Activated T-helper 9 cell treated with anti-CD3 and anti-CD28 coated beads, Interleukin-2, amount 50 U/mL, for 16 hours (primary cell): ENCODE data around the gene GPRASP3.
A peak's percentile ranks its signal among the peaks of the same experiment; 100 is the strongest.
"Not testable (repeated sequence)": the region's sequence is repeated elsewhere in the genome, so short reads cannot be mapped to it uniquely, and the experiment has no call there.

Experiments used
- DNase-seq: peaks from one replicate; pipeline ENCODE4 v3.0.0-alpha.2; 2020; ENCODE audit warnings: low read depth

The GPRASP3 gene

DNA sequence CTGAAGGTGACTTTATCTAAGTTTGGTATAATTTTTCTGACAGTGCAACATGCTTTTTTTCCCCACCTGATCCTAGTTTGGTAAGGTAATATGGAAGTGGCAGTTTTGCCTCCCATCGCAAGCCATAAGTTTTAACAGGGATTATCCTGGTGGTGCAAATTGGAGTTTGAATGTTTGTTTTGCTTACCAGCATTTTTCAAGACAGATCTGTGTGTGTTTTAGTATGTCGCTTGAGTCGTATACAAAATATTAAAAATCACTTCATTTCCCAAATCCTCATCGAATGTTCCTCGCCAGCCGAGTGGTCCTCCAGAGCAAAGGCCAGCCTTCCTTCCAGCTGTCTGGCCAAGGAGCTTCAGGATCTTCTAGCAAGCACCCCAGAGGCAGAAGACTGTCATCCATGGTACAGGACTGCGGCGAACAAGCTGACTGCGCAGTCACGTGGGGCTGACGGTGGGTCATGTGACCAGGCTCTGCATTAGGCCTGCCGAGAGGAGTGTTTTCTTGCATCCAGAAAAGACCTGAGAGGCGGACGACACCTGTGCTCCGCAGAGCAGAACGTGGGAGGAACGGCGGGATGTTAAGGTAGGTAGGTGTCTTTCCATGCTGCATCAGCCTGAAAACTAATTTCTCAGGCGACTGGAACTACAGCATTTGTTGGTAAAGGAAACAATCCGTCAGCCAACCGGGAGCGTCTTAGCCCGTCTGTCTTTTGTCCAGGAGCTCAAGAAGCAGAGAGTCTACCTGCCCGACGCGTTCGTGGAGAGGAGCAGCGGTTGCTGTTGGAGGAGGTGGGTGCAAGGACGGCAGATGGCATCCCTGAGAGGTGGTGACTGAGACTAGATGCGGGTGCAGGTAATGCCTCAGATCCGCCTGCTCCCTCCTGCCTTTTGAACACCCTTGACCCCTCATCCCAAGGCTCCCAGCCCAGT lies at the start of gene GPRASP3:
Gene GPRASP3 (plus strand): TSS at position 507 of the 932 bp plus-strand sequence. CDS start 28,253 bp downstream, outside the sequence.
- peak; percentile 60 for DNase-seq

DNA sequence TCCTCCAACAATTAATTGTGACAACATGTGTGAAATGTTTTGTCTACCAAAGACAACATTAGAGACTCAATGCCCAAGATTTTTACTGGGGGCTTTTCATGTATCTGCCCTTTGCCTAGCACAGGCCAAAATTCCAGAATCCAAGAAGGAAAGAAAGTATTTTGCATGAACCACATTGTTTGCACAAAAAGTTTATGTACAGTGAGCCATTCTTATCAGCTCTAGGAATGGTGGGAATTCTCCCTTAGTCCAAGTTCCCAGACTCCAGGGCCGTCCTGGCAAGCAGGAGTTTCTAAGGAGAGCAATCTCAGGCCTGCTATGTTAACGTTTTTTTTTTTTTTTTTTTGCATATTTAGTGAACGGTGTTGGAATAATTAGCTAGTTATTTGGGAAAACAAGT lies 47.7 kb upstream of the GPRASP3 start:
- DNase-seq, result no peak

DNA sequence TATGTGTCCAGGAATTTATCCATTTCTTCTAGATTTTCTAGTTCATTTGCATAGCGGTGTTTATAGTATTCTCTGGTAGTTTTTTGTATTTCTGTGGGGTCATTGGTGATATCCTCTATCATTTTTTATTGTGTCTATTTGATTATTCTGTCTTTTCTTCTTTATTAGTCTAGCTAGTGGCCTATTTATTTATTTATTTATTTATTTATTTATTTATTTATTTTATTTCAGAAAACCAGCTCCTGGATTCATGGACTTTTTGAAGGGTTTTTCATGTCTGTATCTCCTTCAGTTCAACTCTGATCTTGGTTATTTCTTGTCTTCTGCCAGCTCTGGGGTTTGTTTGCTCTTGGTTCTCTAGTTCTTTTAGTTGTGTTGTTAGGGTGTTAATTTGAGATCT lies 43.1 kb upstream of the GPRASP3 start:
- DNase-seq, result not testable (repeated sequence)

DNA sequence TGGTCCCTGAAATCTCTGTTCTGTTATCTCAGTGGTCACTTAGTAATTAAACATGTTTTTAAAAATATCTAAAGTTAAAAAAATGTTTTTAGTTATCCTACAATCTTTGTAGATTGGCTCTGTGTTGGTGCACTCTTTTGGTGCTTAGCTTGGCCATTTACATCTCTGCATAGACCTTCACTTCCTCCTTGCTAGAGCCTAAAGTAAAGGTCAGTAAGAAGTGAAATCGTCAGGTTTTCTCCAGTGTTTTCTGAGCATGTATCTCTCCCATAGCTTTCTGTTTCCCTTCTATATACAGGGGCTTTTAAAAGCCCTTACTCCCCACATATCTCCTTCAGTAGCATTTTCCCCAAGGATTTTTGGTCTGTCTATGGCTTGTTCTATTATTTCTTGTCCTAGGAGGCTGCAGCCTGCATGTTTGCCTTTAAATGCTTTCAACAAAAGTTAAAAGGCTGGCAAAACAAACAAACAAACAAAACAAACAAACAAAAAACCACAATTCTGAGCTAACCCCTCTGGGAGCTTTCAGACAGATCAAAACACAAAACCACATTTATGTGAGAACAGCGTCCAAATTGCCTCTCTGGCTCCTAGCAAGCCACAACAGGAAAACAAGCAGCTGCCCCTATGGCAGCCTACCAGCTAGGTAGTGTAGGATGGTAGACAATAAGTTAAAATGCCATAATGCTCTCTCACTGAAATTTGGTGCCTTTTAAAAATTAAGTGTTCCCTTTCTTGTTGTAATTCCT lies 35.6 kb upstream of the GPRASP3 start:
- DNase-seq, result no peak

GRCh38 chrX:102694749-102695148 lies 25.8 kb upstream of the GPRASP3 start:
- no peak for DNase-seq

GRCh38 chrX:102696306-102696705 lies 24.2 kb upstream of the GPRASP3 start:
- no peak for DNase-seq

DNA sequence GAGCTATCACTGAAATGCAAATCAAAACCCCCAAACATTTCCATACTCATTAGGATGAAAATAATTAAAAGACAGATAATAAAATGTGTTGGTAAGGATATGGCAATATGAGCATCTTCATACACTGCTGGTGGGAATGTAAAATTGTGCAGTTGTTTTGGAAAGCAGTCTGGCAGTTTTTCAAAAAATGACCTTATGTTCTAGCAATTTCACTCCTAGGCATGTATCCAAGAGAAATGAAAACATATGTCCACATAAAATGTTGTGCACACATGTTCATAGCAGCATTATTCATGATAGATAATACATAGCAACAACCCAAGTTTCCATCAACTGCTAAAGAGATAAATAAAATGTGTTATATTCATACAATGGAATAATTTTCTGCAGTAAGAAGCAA lies 23.0 kb upstream of the GPRASP3 start:
- DNase-seq, result no peak

DNA sequence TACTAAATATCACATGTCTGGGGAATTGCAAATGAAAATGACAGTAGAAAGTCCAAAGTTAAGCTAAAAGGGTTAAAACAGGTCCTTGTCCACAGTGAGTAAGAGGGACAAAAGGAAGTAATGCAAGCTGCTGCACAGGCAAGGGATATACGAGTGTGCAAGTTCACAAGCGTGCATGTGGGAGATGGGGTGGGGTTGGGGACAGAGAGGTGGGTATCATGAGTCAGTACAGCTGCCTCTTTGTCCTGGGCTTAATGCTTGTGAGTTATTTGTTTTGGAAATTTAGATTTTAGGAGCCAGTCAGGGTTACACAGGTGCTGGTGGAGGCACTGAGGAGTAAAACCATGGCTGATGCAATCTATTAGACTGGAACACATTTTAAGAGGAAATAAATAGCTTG lies 11.6 kb upstream of the GPRASP3 start:
- DNase-seq, result no peak

- no peak for DNase-seq
These were observed 8.7 kb upstream of the GPRASP3 start for GRCh38 chrX:102711872-102712215.

DNA sequence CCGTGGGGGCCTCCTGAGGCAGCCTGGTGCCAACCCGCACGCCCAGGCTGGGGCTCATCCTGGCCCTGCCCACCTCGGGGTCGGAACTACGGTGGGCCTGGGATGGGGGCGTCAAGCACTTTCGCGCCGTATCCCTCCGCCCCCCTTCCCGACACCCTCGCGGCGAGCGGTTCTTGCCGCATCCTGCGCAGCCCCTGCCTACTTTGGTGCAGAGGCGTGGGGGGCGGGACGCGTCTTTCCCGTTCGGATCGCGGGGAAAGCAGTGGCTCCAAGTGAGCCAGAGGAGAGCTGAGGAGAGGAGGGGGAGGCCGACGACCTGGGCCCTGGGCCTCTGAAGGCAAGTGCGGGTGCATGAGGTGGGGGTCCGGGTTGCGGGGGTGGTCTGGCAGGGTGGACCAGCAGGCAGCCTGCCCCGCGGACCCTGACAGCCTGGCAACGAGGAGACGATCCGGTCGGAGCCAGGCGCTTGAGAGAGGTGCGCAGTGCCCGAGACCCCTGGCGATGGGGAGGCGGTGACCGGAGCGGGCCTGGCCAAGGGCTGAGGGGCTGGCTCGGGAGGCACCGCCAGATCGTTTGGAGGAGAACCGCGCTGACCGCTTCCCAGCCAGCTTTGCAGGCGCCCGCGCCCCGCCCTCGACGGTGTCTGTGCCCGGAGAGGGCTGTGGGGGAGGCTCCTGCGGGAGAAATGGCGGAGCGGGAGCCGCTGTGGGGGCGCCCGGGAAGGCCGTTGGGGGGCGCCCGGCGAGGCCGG lies 8.2 kb upstream of the GPRASP3 start, which contains the start of gene GPRASP2:
Gene GPRASP2 (plus strand): TSS at position 233 of the 751 bp plus-strand sequence. CDS start 2,422 bp downstream, outside the sequence.
- no peak for DNase-seq

DNA sequence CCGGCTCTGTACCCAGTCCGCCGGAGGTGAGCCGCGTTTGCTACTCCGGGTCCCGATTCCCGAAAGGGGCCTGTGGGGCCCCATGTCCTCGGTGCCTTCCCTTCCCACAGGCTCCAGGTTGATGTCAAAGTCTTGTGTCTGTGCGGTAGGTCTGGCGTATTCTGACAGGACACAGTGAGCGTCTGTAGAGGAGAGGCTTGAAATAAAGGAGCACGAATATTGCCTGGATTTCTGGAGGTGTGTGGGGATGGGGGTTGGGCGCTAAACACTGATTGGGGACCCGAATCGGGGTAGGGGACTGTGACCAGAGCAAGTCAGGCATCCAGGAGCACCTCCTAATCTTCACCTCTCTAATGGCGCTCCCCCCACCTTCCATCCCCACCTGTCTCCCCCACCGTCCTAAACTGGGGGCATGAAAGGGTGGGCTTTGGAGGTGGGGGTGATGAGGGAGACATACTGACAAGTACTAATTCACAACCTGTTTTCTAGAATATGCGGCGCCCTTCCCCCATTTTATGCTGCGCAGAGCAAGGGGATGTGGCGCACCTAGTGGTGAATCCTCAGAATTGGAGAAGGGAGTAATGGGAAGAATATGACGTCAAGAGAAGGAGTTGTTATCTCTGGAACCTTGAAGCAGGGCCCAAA lies 7.4 kb upstream of the GPRASP3 start:
- DNase-seq, result no peak

DNA sequence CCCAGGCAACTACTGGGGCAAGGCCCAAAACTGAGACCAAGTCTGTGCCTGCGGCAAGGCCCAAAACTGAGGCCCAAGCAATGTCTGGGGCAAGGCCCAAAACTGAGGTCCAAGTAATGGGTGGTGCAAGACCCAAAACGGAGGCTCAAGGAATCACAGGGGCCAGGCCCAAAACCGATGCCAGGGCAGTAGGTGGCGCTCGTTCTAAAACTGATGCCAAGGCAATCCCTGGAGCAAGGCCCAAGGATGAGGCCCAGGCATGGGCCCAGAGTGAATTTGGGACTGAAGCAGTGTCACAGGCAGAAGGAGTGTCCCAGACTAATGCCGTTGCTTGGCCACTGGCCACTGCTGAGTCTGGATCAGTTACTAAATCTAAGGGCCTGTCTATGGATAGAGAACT lies 5.5 kb upstream of the GPRASP3 start:
- DNase-seq, result no peak

- no peak for DNase-seq
These were observed 4.6 kb upstream of the GPRASP3 start for GRCh38 chrX:102715967-102716366.

GRCh38 chrX:102721169-102721506 lies 595 bp downstream of the GPRASP3 start:
- DNase-seq, result not testable (repeated sequence)

GRCh38 chrX:102723456-102723855 lies 2.9 kb downstream of the GPRASP3 start:
- no peak for DNase-seq

GRCh38 chrX:102727761-102728160 lies 7.2 kb downstream of the GPRASP3 start:
- DNase-seq, result no peak

DNA sequence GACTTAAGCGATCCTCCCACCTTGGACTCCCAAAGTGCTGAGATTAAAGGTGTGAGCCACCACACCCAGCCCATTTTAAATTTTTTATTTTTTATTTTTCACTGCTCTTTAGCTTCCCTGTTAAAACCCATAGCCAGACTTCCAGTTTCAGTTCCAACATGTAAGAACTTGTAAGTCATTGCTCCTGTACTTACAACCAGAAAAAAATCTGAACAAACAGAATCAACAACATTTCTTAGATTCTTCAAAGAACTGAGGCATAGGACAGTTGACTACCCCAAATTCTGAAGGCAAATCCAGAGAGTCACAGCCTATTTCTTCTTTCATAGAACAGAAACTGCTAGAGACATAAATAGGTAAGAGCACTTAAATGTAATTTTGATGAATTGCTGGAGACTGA lies 8.1 kb downstream of the GPRASP3 start:
- DNase-seq, result no peak

- DNase-seq, result no peak
These were observed 19.1 kb downstream of the GPRASP3 start for GRCh38 chrX:102739657-102740056.

GRCh38 chrX:102744307-102744706 lies 23.8 kb downstream of the GPRASP3 start:
- DNase-seq, result no peak

- DNase-seq, result no peak
These were observed 24.9 kb downstream of the GPRASP3 start for GRCh38 chrX:102745513-102745856.

GRCh38 chrX:102745857-102746584 lies 25.5 kb downstream of the GPRASP3 start:
- DNase-seq, result no peak
